Measurements from ENCODE around the gene RAPGEF3. TPM values are rescaled to one million over a fixed set of nuclear protein-coding genes. Genes with fewer than 3 reads are reported as not detected.

RAPGEF3 gene
- total and polyA plus RNA-seq, 2 of the 8 experiments (the other 6 are each of a cell fraction or from before 2014, with no cell fraction given), result 5.0 to 9.4 TPM

GRCh38 chr12:47731723-47732122, 27.0 kb downstream of the RAPGEF3 start:
- H2BK20ac ChIP-seq (ENCODE audit: low read length), result no peak overlapping the region
- no peak overlapping the region for H2AK5ac ChIP-seq (ENCODE audit: low read depth, low read length)
- no peaks in the 10 kb centered on the region for H3K9me3 ChIP-seq (ENCODE audit: insufficient read depth in 2 of 2, low read depth in 1 of 2, low read length in 1 of 2)
- H3K79me1 ChIP-seq (ENCODE audit: low read depth, low read length), result no peaks in the 10 kb centered on the region
- TF ChIP-seq HDAC6 (IDR thresholded peaks at IDR 0.05; ENCODE audit: low read depth, low read length), result no peak
- TF ChIP-seq BCL11A (IDR thresholded peaks at IDR 0.05; ENCODE audit: low read depth in 2 of 2, low read length in 2 of 2), result no peak
- TF ChIP-seq ASH2L (IDR thresholded peaks at IDR 0.05; ENCODE audit: low read length), result no peak
- TF ChIP-seq NANOG (IDR thresholded peaks at IDR 0.05; ENCODE audit: insufficient read depth, low read depth, low read length, poor library complexity, severe bottlenecking), result no peak
- no peak for TF ChIP-seq HDAC2 (IDR thresholded peaks at IDR 0.05; ENCODE audit: borderline replicate concordance in 1 of 2, low read depth in 2 of 2, low read length in 2 of 2)
- TF ChIP-seq GABPA (IDR thresholded peaks at IDR 0.05; ENCODE audit: borderline replicate concordance, insufficient read depth, low read length), result no peak
- no peak for TF ChIP-seq BRCA1 (IDR thresholded peaks at IDR 0.05; ENCODE audit: low read depth, low read length)
- TF ChIP-seq SP2 (IDR thresholded peaks at IDR 0.05; ENCODE audit: low read length), result no peak
- no peak for TF ChIP-seq KDM4A (IDR thresholded peaks at IDR 0.05; ENCODE audit: low read depth, low read length, severe bottlenecking)
- no peak for TF ChIP-seq BACH1 (IDR thresholded peaks at IDR 0.05; ENCODE audit: low read length)
- no peak for TF ChIP-seq TBP (IDR thresholded peaks at IDR 0.05; ENCODE audit: low read depth, low read length)
- no peak for TF ChIP-seq EZH2 (IDR thresholded peaks at IDR 0.05; ENCODE audit: low read depth, low read length, severe bottlenecking)
- TF ChIP-seq EP300 (IDR thresholded peaks at IDR 0.05; ENCODE audit: borderline replicate concordance in 1 of 2, low read depth in 2 of 2, low read length in 2 of 2), result no peak
- peaks cover 3 to 19% (median 11%) of the 10 kb centered on the region in 4 experiments for H3K4me1 ChIP-seq (replicated peaks in 1 of 4; ENCODE audit: control insufficient read depth in 3 of 4, insufficient read depth in 4 of 4, low read length in 3 of 4)
- H3K4me2 ChIP-seq (ENCODE audit: insufficient read depth in 1 of 2, low read depth in 2 of 2, low read length in 2 of 2), result no peak overlapping the region
- no peak overlapping the region for H2BK5ac ChIP-seq (ENCODE audit: low read depth, low read length)
- CTCF ChIA-PET (ENCODE audit: partially characterized antibody), result interaction anchor here (0.7 to 64.6 kb wide), 8 partner anchors 10 to 124 kb away, joined by 3 to 2442 read pairs (median 12); partner anchors contain the start of genes RAPGEF3 and SLC48A1
- no peak overlapping the region for H3K56ac ChIP-seq (replicated peaks; ENCODE audit: insufficient read length, low read depth, low read length)
- H3K23ac ChIP-seq (ENCODE audit: insufficient read length), result no peak overlapping the region
- H3K4ac ChIP-seq (replicated peaks; ENCODE audit: insufficient read length, low read depth, low read length), result no peak overlapping the region
- no peak overlapping the region for H3K9ac ChIP-seq (replicated peaks in 1 of 4; ENCODE audit: extremely low read depth in 1 of 4, low read depth in 3 of 4, low read length in 3 of 4)
- H2BK120ac ChIP-seq (replicated peaks; ENCODE audit: low read depth, low read length), result no peak overlapping the region
- H4K5ac ChIP-seq (ENCODE audit: insufficient read length, low read depth, low read length), result no peak overlapping the region
- no peaks in the 10 kb centered on the region for H4K20me1 ChIP-seq (replicated peaks in 1 of 2; ENCODE audit: control insufficient read depth in 1 of 2, insufficient read depth in 2 of 2, low read length in 2 of 2)
- no peak overlapping the region for H2BK15ac ChIP-seq (ENCODE audit: low read length)
- WGBS, 2 experiments (ENCODE audit: extremely low coverage in 1 of 2, insufficient coverage in 1 of 2, insufficient read length in 1 of 2, insufficient replicate concordance in 2 of 2, low coverage in 1 of 2, low lambda C conversion rate in 2 of 2, missing lambda C conversion rate in 1 of 2), result 87% methylated on average over 5 of the region's 5 CpGs; no CpG with 5 or more reads in 1 of the 2 experiments
- no peak overlapping the region for H3K18ac ChIP-seq (ENCODE audit: extremely low read depth, low read length)
- no peak for DNase-seq (ENCODE audit: low read depth in 1 of 2, low spot score in 2 of 2)
- H3K27ac ChIP-seq (ENCODE audit: low read depth, low read length), result no peak overlapping the region
- POLR2A ChIA-PET (ENCODE audit: partially characterized antibody), result interaction anchor here (0.8 to 1.8 kb wide), 5 partner anchors 10 to 48 kb away, joined by 3 to 7 read pairs (median 5); partner anchors contain the start of gene SLC48A1
- H3K4me3 ChIP-seq (ENCODE audit: extremely low read depth in 1 of 4, insufficient read depth in 2 of 4, low read depth in 3 of 4, low read length in 4 of 4), result no peak overlapping the region
- no peak overlapping the region for H2BK12ac ChIP-seq (ENCODE audit: low read depth, low read length)
- H3K14ac ChIP-seq (ENCODE audit: insufficient read length), result no peak overlapping the region
- no peak overlapping the region for H4K8ac ChIP-seq (ENCODE audit: extremely low read depth, insufficient read depth, low read length)
- peaks cover 0 to 2% (median 0%) of the 10 kb centered on the region in 4 experiments; a peak in 1 of 7 replicates for H3K27me3 ChIP-seq (replicated peaks in 1 of 4; ENCODE audit: control insufficient read depth in 3 of 4, extremely low read depth in 1 of 4, insufficient read depth in 3 of 4, low read length in 3 of 4)
- no peaks in the 10 kb centered on the region for H3K36me3 ChIP-seq (ENCODE audit: control insufficient read depth in 2 of 4, insufficient read depth in 4 of 4, low read length in 3 of 4)
- no peak for FAIRE-seq
- H3K79me2 ChIP-seq (ENCODE audit: control insufficient read depth in 1 of 2, insufficient read depth in 2 of 2, low read length in 2 of 2), result no peaks in the 10 kb centered on the region
- H3K23me2 ChIP-seq (ENCODE audit: low read depth, low read length), result no peaks in the 10 kb centered on the region
- no peak overlapping the region for H4K91ac ChIP-seq (replicated peaks; ENCODE audit: insufficient read length, low read length)
- H2AFZ ChIP-seq (ENCODE audit: low read length), result no peak overlapping the region

Data from H1 (cell line).